Measurements from ENCODE around the gene PYDC1.
"Not testable (repeated sequence)": the region's sequence is repeated elsewhere in the genome, so short reads cannot be mapped to it uniquely, and the experiment has no call there.

PYDC1 gene

GRCh38 chr16:31216422-31217135 lies at the start of gene PYDC1:
Gene PYDC1, minus strand, starts transcription at chr16:31217135. Its CDS starts 107 bp downstream, at chr16:31217028.
- in situ Hi-C loops (cut with MboI; ENCODE audit: low sequenced_read_pairs) = no loop called here

- in situ Hi-C loops (cut with MboI; ENCODE audit: low sequenced_read_pairs) = no loop called here
Observed at GRCh38 chr16:31265329-31266245, 48.7 kb upstream of the PYDC1 start.

- in situ Hi-C loops (cut with MboI; ENCODE audit: low sequenced_read_pairs) = no loop called here
Observed at GRCh38 chr16:31262084-31262483, 45.1 kb upstream of the PYDC1 start.

GRCh38 chr16:31260136-31260931 lies 43.4 kb upstream of the PYDC1 start:
- in situ Hi-C loops (cut with MboI; ENCODE audit: low sequenced_read_pairs) = no loop called here

GRCh38 chr16:31258366-31258765 lies 41.4 kb upstream of the PYDC1 start:
- in situ Hi-C loops (cut with MboI; ENCODE audit: low sequenced_read_pairs) = no loop called here

GRCh38 chr16:31256466-31256865 lies 39.5 kb upstream of the PYDC1 start:
- in situ Hi-C loops (cut with MboI; ENCODE audit: low sequenced_read_pairs) = no loop called here

GRCh38 chr16:31253642-31254045 lies 36.7 kb upstream of the PYDC1 start:
- in situ Hi-C loops (cut with MboI; ENCODE audit: low sequenced_read_pairs) = no loop called here

- in situ Hi-C loops (cut with MboI; ENCODE audit: low sequenced_read_pairs) = no loop called here
Observed at GRCh38 chr16:31251435-31251834, 34.5 kb upstream of the PYDC1 start.

GRCh38 chr16:31250782-31251384 lies 33.9 kb upstream of the PYDC1 start:
- in situ Hi-C loops (cut with MboI; ENCODE audit: low sequenced_read_pairs) = no loop called here

- in situ Hi-C loops (cut with MboI; ENCODE audit: low sequenced_read_pairs) = no loop called here
Observed at GRCh38 chr16:31248344-31248743, 31.4 kb upstream of the PYDC1 start.

- in situ Hi-C loops (cut with MboI; ENCODE audit: low sequenced_read_pairs) = no loop called here
Observed at GRCh38 chr16:31246296-31246695, 29.4 kb upstream of the PYDC1 start.

- in situ Hi-C loops (cut with MboI; ENCODE audit: low sequenced_read_pairs) = not testable (repeated sequence)
Observed at GRCh38 chr16:31245598-31245997, 28.7 kb upstream of the PYDC1 start.

GRCh38 chr16:31243734-31244670 lies 27.1 kb upstream of the PYDC1 start:
- in situ Hi-C loops (cut with MboI; ENCODE audit: low sequenced_read_pairs) = no loop called here

GRCh38 chr16:31242206-31242605 lies 25.3 kb upstream of the PYDC1 start:
- in situ Hi-C loops (cut with MboI; ENCODE audit: low sequenced_read_pairs) = no loop called here

- in situ Hi-C loops (cut with MboI; ENCODE audit: low sequenced_read_pairs) = no loop called here
Observed at GRCh38 chr16:31238041-31238440, 21.1 kb upstream of the PYDC1 start.

- in situ Hi-C loops (cut with MboI; ENCODE audit: low sequenced_read_pairs) = no loop called here
Observed at GRCh38 chr16:31229501-31229900, 12.6 kb upstream of the PYDC1 start.

- in situ Hi-C loops (cut with MboI; ENCODE audit: low sequenced_read_pairs) = no loop called here
Observed at GRCh38 chr16:31228206-31228605, 11.3 kb upstream of the PYDC1 start.

- in situ Hi-C loops (cut with MboI; ENCODE audit: low sequenced_read_pairs) = no loop called here
Observed at GRCh38 chr16:31225193-31225592, 8.3 kb upstream of the PYDC1 start.

- in situ Hi-C loops (cut with MboI; ENCODE audit: low sequenced_read_pairs) = no loop called here
Observed at GRCh38 chr16:31224092-31224955, 7.4 kb upstream of the PYDC1 start.

Measured in HL-60/S4 (cell line).